DOHH2 (cell line): Measurements from ENCODE around the gene MCOLN1.

Experiments
- H3F3A ChIP-seq: fragments of 200-600 bp; sonication (generic), shearing (Covaris generic); 2 replicates; pipeline ENCODE4 v1.6.0; 2016; ENCODE audit warnings: antibody characterized with exemption, mild to moderate bottlenecking; ENCODE audit not compliant: control insufficient read depth, insufficient read depth
- H3K27ac ChIP-seq: fragments of 200-600 bp; sonication (generic); 2 replicates; pipeline ENCODE4 v1.5.1; 2014; ENCODE audit warnings: low read depth, mild to moderate bottlenecking, low read length, moderate library complexity
- H3K27me3 ChIP-seq: fragments of 200-600 bp; sonication (generic); 2 replicates; pipeline ENCODE4 v1.6.1; 2014; ENCODE audit warnings: mild to moderate bottlenecking, low read length, mixed read lengths; ENCODE audit not compliant: control insufficient read depth
- H3K36me3 ChIP-seq: fragments of 200-600 bp; sonication (generic); 2 replicates; pipeline ENCODE4 v1.6.1; 2014; ENCODE audit warnings: mild to moderate bottlenecking, low read length, moderate library complexity, mixed read lengths; ENCODE audit not compliant: control insufficient read depth
- H3K4me1 ChIP-seq: fragments of 200-600 bp; sonication (generic); 2 replicates; pipeline ENCODE4 v1.6.1; 2014; ENCODE audit warnings: mild to moderate bottlenecking, low read length, mixed read lengths; ENCODE audit not compliant: control insufficient read depth
- H3K4me2 ChIP-seq: fragments of 200-600 bp; sonication (generic); 2 replicates; pipeline ENCODE4 v1.6.0; 2014; ENCODE audit warnings: mild to moderate bottlenecking, low read length, moderate library complexity
- H3K4me3 ChIP-seq: fragments of 200-600 bp; sonication (generic); 2 replicates; pipeline ENCODE4 v1.5.1; 2014; ENCODE audit warnings: mild to moderate bottlenecking, low read length, mixed read lengths
- H3K79me2 ChIP-seq: fragments of 200-600 bp; sonication (generic); 2 replicates; pipeline ENCODE4 v1.6.1; 2014; ENCODE audit warnings: mild to moderate bottlenecking, low read length, mixed read lengths; ENCODE audit not compliant: control insufficient read depth
- H3K9me2 ChIP-seq: fragments of 200-600 bp; sonication (generic); replicated peaks from 2 replicates; pipeline ENCODE4 v1.6.1; 2014; ENCODE audit warnings: mild to moderate bottlenecking, low read length, mixed read lengths; ENCODE audit not compliant: control insufficient read depth
- H3K9me3 ChIP-seq: fragments of 200-600 bp; sonication (generic); 2 replicates; pipeline ENCODE4 v1.6.1; 2014; ENCODE audit warnings: antibody characterized with exemption, low read length, mixed read lengths; ENCODE audit not compliant: control insufficient read depth, insufficient read depth
- H4K20me1 ChIP-seq: fragments of 200-600 bp; sonication (generic); 2 replicates; pipeline ENCODE4 v1.6.0; 2014; ENCODE audit warnings: low read depth, mild to moderate bottlenecking, antibody characterized with exemption, low read length, moderate library complexity; ENCODE audit not compliant: control insufficient read depth, insufficient read depth
- EZH2phosphoT487 ChIP-seq: fragments of 200-600 bp; sonication (generic); IDR thresholded peaks from 2 replicates; pipeline ENCODE4 v1.6.1; 2017; ENCODE audit warnings: borderline replicate concordance, mild to moderate bottlenecking, antibody characterized with exemption, low read length, moderate library complexity, mixed read lengths
- TF ChIP-seq, protein P1 (sequence below): fragments of 200-600 bp; sonication (generic); IDR thresholded peaks from one replicate; pipeline ENCODE4 v1.5.1; 2014; ENCODE audit warnings: antibody characterized with exemption, mild to moderate bottlenecking, low read depth, low read length; ENCODE audit not compliant: poor library complexity, severe bottlenecking

MCOLN1 gene

GRCh38 chr19:7527516-7528191 is 5.2 kb downstream of the MCOLN1 start:
- no peak overlapping the region for H3K4me2 ChIP-seq
- no peak for TF ChIP-seq EZH2phosphoT487
- TF ChIP-seq, protein P1, sequence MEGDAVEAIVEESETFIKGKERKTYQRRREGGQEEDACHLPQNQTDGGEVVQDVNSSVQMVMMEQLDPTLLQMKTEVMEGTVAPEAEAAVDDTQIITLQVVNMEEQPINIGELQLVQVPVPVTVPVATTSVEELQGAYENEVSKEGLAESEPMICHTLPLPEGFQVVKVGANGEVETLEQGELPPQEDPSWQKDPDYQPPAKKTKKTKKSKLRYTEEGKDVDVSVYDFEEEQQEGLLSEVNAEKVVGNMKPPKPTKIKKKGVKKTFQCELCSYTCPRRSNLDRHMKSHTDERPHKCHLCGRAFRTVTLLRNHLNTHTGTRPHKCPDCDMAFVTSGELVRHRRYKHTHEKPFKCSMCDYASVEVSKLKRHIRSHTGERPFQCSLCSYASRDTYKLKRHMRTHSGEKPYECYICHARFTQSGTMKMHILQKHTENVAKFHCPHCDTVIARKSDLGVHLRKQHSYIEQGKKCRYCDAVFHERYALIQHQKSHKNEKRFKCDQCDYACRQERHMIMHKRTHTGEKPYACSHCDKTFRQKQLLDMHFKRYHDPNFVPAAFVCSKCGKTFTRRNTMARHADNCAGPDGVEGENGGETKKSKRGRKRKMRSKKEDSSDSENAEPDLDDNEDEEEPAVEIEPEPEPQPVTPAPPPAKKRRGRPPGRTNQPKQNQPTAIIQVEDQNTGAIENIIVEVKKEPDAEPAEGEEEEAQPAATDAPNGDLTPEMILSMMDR: no peak
- H3K79me2 ChIP-seq: no peaks in the 10 kb centered on the region
- no peaks in the 10 kb centered on the region for H3K36me3 ChIP-seq
- H3K4me1 ChIP-seq: peaks cover 7% of the 10 kb centered on the region
- H4K20me1 ChIP-seq: no peaks in the 10 kb centered on the region
- no peaks in the 10 kb centered on the region for H3F3A ChIP-seq
- H3K9me2 ChIP-seq: no peaks in the 10 kb centered on the region
- H3K4me3 ChIP-seq: no peak overlapping the region
- H3K27ac ChIP-seq: no peak overlapping the region
- H3K27me3 ChIP-seq: 0 out of 2 replicates have a peak, but pooled peaks cover 4% of the 10 kb centered on the region
- H3K9me3 ChIP-seq: no peaks in the 10 kb centered on the region

GRCh38 chr19:7528192-7528519 is 5.7 kb downstream of the MCOLN1 start:
- Histone ChIP-seq H4K20me1 (no peaks in the 10 kb centered on the region), H3K27ac (no peak overlapping the region), H3K36me3 (no peaks in the 10 kb centered on the region), H3K4me2 (no peak overlapping the region), H3K27me3 (0 out of 2 replicates have a peak, but pooled peaks cover 2% of the 10 kb centered on the region), H3K79me2 (no peaks in the 10 kb centered on the region), H3K4me3 (no peak overlapping the region), H3K9me3 (no peaks in the 10 kb centered on the region), H3K9me2 (no peaks in the 10 kb centered on the region), H3F3A (no peaks in the 10 kb centered on the region), H3K4me1 (peaks cover 2% of the 10 kb centered on the region)
- TF ChIP-seq, protein P1: no peak
- TF ChIP-seq EZH2phosphoT487: no peak

GRCh38 chr19:7528522-7529245 is 6.3 kb downstream of the MCOLN1 start:
- H3K4me1 ChIP-seq: peaks cover 4% of the 10 kb centered on the region
- no peaks in the 10 kb centered on the region for H4K20me1 ChIP-seq
- H3K27ac ChIP-seq: no peak overlapping the region
- no peaks in the 10 kb centered on the region for H3K9me2 ChIP-seq
- H3K9me3 ChIP-seq: no peaks in the 10 kb centered on the region
- no peak for TF ChIP-seq EZH2phosphoT487
- TF ChIP-seq, protein P1: no peak
- no peaks in the 10 kb centered on the region for H3K27me3 ChIP-seq
- no peaks in the 10 kb centered on the region for H3F3A ChIP-seq
- no peak overlapping the region for H3K4me3 ChIP-seq
- H3K79me2 ChIP-seq: no peaks in the 10 kb centered on the region
- no peak overlapping the region for H3K4me2 ChIP-seq
- H3K36me3 ChIP-seq: no peaks in the 10 kb centered on the region
